GM12874 (cell line): Measurements from ENCODE around the gene CTNNBL1.

Experiments
- CTCF ChIP-seq: IDR thresholded peaks from 2 replicates; pipeline ENCODE4 v1.5.1; 2011; ENCODE audit warnings: low read depth, mild to moderate bottlenecking, control low read depth, low read length, moderate library complexity; ENCODE audit not compliant: insufficient read depth

Gene CTNNBL1

GRCh38 chr20:37706298-37706697, 12.5 kb downstream of the CTNNBL1 start:
- no peak for TF ChIP-seq CTCF

- no peak for TF ChIP-seq CTCF
Measured at GRCh38 chr20:37711001-37711400, 17.2 kb downstream of the CTNNBL1 start.

- no peak for TF ChIP-seq CTCF
Measured at GRCh38 chr20:37711994-37712964, 18.4 kb downstream of the CTNNBL1 start.

DNA sequence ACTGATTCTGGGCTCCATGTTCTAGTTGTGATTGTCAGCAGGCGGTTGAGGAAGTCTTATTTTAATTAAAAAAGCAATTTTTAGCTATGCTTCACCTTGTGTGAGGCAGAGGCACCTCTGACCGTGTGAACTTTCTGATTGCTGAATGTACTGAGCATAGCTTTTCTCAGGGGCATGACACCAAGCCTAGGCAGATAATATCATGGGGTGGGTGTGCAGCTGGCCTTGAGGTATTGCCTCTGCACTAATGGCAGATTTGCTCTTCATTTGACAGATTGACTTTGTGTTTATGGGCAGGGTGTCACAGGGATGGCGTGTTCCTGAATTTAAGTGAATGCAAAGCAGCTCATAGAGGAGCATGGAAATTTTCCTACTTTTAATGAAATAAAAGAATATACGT, 19.6 kb downstream of the CTNNBL1 start:
- TF ChIP-seq CTCF: no peak

DNA sequence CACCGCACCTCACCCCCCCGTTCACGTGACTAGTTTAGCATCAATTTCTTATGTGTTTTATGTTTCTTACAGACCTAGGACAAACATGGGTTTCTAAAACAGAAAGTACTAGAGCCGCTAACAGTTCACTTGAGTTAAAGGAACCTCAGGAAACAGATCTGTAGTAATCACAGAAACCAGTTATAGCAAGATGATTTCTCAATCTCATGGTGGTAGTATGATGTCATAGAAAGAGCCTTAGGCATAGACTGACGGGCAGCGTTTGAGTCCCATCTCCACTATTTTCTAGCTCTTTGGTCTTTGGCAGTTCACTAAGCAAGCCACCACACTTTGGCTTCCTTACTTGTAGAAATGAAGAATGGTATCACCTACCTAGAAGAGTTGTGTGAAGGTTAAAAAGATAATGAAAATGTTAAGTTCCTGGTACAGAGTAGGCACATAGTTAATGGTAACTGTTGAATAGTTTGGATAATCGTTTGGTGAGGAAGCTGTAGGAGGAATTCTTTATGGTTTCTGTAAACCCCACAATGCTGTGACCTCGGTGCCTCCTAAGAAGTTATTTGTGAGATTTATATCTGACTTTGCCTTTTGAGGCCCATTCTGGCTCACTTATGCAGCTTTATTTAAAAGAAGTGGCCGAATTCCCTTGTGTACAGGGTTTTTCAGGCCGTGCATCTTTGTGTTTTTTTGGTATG, 21.3 kb downstream of the CTNNBL1 start:
- TF ChIP-seq CTCF: no peak

DNA sequence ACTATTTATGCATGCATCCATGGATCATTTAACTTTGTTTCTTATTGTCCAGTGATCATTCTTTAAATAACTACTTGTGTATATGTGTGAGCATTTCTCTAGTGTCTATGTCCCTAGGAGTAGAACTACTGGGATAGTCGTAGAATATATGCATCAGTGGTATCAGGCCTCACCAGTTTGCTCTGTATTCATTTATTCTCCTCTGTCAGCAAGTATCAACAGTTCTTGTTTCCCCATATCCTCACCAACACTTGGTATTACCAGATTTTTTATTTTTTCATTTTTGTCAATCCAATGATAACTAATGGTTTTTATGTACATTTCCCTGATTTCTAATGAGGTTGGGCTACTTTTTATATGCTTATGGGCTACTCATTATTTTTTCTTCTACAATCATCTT, 27.9 kb downstream of the CTNNBL1 start:
- no peak for TF ChIP-seq CTCF

- TF ChIP-seq CTCF: no peak
Measured at GRCh38 chr20:37723668-37724067, 29.8 kb downstream of the CTNNBL1 start.
